Activated T-helper 2 cell treated with anti-CD3 and anti-CD28 coated beads, Interferon-gamma antibody, Interleukin-2, Interleukin-4, amounts not matched to agents 10 μg/mL and 5 μg/mL and 100 μg/mL, durations not matched to agents 14 hours and 24 hours and 36 hours (primary cell): ENCODE data around the gene MRM2. TPM values are rescaled to one million over a fixed set of nuclear protein-coding genes. Genes with fewer than 3 reads are reported as not detected.

ENCODE experiments used
- DNase-seq: peaks from one replicate; pipeline ENCODE4 v3.0.0; 2021; ENCODE audit warnings: low spot score
- H3K27ac Mint-ChIP-seq: one replicate; pipeline ENCODE4 v1.8.0; 2021; ENCODE audit warnings: mixed read lengths
- H3K27me3 Mint-ChIP-seq: one replicate; pipeline ENCODE4 v1.8.0; 2021; ENCODE audit warnings: low read depth, mixed read lengths
- H3K36me3 Mint-ChIP-seq: one replicate; pipeline ENCODE4 v1.8.0; 2021; ENCODE audit warnings: low read depth, mixed read lengths
- H3K4me1 Mint-ChIP-seq: one replicate; pipeline ENCODE4 v1.8.0; 2021; ENCODE audit warnings: low read depth, mixed read lengths
- H3K4me3 Mint-ChIP-seq: one replicate; pipeline ENCODE4 v1.8.0; 2021; ENCODE audit warnings: low read depth, mild to moderate bottlenecking, moderate library complexity, mixed read lengths
- H3K9me3 Mint-ChIP-seq: one replicate; pipeline ENCODE4 v1.8.0; 2021; ENCODE audit warnings: mixed read lengths
- intact Hi-C: fragments of 100-400 bp; cut with micrococcal nuclease; formaldehyde crosslinking; loops from one replicate; pipeline ENCODE4 v1.15.1; 2023
- total RNA-seq: library from RNA; stranded (reverse); gene quantifications from 2 replicates; pipeline ENCODE4 v1.2.3, GENCODE V29; 2022

MRM2 gene
- total RNA-seq = 40.0 and 40.5 TPM in 2 replicates

GRCh38 chr7:2241580-2242540 lies at the start of gene MRM2, which contains the start of gene NUDT1:
MRM2 (minus strand) TSS chr7:2242205; CDS start chr7:2242169, 36 bp downstream.
NUDT1 (plus strand) TSS chr7:2242226; CDS start chr7:2244575, 2,349 bp downstream.
- Mint-ChIP-seq H3K27me3 (no peaks in the 10 kb centered on the region), H3K4me3 (peak within 1 kb of the TSS; percentile 97), H3K9me3 (no peaks in the 10 kb centered on the region), H3K4me1 (peaks cover 22% of the 10 kb centered on the region), H3K27ac (peak within 1 kb of the TSS; percentile 95), H3K36me3 (peaks cover 42% of the 10 kb centered on the region)
- peak; percentile 71 for DNase-seq
- intact Hi-C loops = loop anchor here (1.0 to 10.0 kb wide), 3 partner anchors 10 to 667 kb away; partner anchors contain the start of genes MAD1L1, PSMG3 and SNX8

- Mint-ChIP-seq H3K36me3 (no peaks in the 10 kb centered on the region), H3K4me1 (no peaks in the 10 kb centered on the region), H3K27ac (no peak overlapping the region), H3K4me3 (no peak overlapping the region), H3K9me3 (no peaks in the 10 kb centered on the region), H3K27me3 (no peaks in the 10 kb centered on the region)
- DNase-seq = no peak
- intact Hi-C loops = no loop called here
Observed at GRCh38 chr7:2290877-2291276, 48.9 kb upstream of the MRM2 start.

GRCh38 chr7:2289621-2290020 lies 47.6 kb upstream of the MRM2 start:
- Mint-ChIP-seq H3K4me1 (no peaks in the 10 kb centered on the region), H3K9me3 (no peaks in the 10 kb centered on the region), H3K27ac (no peak overlapping the region), H3K27me3 (no peaks in the 10 kb centered on the region), H3K36me3 (no peaks in the 10 kb centered on the region), H3K4me3 (no peak overlapping the region)
- intact Hi-C loops = no loop called here
- DNase-seq = no peak

- Mint-ChIP-seq H3K9me3 (no peaks in the 10 kb centered on the region), H3K36me3 (no peaks in the 10 kb centered on the region), H3K27ac (no peak overlapping the region), H3K4me1 (no peaks in the 10 kb centered on the region), H3K4me3 (no peak overlapping the region), H3K27me3 (no peaks in the 10 kb centered on the region)
- DNase-seq = no peak
- intact Hi-C loops = no loop called here
Observed at GRCh38 chr7:2289111-2289586, 47.1 kb upstream of the MRM2 start.

- no peak overlapping the region for H3K4me3 Mint-ChIP-seq
- H3K9me3 Mint-ChIP-seq = no peaks in the 10 kb centered on the region
- no peaks in the 10 kb centered on the region for H3K4me1 Mint-ChIP-seq
- DNase-seq = no peak
- H3K27ac Mint-ChIP-seq = no peak overlapping the region
- no peaks in the 10 kb centered on the region for H3K27me3 Mint-ChIP-seq
- H3K36me3 Mint-ChIP-seq = no peaks in the 10 kb centered on the region
- intact Hi-C loops = no loop called here
Observed at GRCh38 chr7:2288503-2288902, 46.5 kb upstream of the MRM2 start.

- no peak overlapping the region for H3K4me3 Mint-ChIP-seq
- no peaks in the 10 kb centered on the region for H3K36me3 Mint-ChIP-seq
Observed at GRCh38 chr7:2287745-2288144, 45.7 kb upstream of the MRM2 start.

GRCh38 chr7:2283074-2283473 lies 41.1 kb upstream of the MRM2 start:
- Mint-ChIP-seq H3K27me3 (no peaks in the 10 kb centered on the region), H3K27ac (no peak overlapping the region), H3K9me3 (no peaks in the 10 kb centered on the region), H3K36me3 (no peaks in the 10 kb centered on the region), H3K4me1 (no peaks in the 10 kb centered on the region), H3K4me3 (no peak overlapping the region)
- intact Hi-C loops = no loop called here
- no peak for DNase-seq

More at GRCh38 chr7:2287745-2288144, 45.7 kb upstream of the MRM2 start:
- no peak for DNase-seq
- no peaks in the 10 kb centered on the region for H3K27me3 Mint-ChIP-seq
- intact Hi-C loops = no loop called here
- no peaks in the 10 kb centered on the region for H3K4me1 Mint-ChIP-seq
- no peaks in the 10 kb centered on the region for H3K9me3 Mint-ChIP-seq
- no peak overlapping the region for H3K27ac Mint-ChIP-seq

- no peaks in the 10 kb centered on the region for H3K4me1 Mint-ChIP-seq
Observed at GRCh38 chr7:2282185-2282751, 40.3 kb upstream of the MRM2 start.

GRCh38 chr7:2281541-2281940 lies 39.5 kb upstream of the MRM2 start:
- Mint-ChIP-seq H3K4me1 (no peaks in the 10 kb centered on the region), H3K9me3 (no peaks in the 10 kb centered on the region), H3K27me3 (no peaks in the 10 kb centered on the region), H3K4me3 (no peak overlapping the region), H3K36me3 (no peaks in the 10 kb centered on the region), H3K27ac (no peak overlapping the region)
- DNase-seq = no peak
- intact Hi-C loops = no loop called here

More at GRCh38 chr7:2282185-2282751, 40.3 kb upstream of the MRM2 start:
- no peak for DNase-seq
- Mint-ChIP-seq H3K27ac (no peak overlapping the region), H3K4me3 (no peak overlapping the region), H3K36me3 (no peaks in the 10 kb centered on the region), H3K9me3 (no peaks in the 10 kb centered on the region), H3K27me3 (no peaks in the 10 kb centered on the region)
- intact Hi-C loops = no loop called here

- intact Hi-C loops = no loop called here
- H3K9me3 Mint-ChIP-seq = no peaks in the 10 kb centered on the region
- H3K27me3 Mint-ChIP-seq = no peaks in the 10 kb centered on the region
- no peak overlapping the region for H3K4me3 Mint-ChIP-seq
- no peaks in the 10 kb centered on the region for H3K4me1 Mint-ChIP-seq
- H3K27ac Mint-ChIP-seq = no peak overlapping the region
- DNase-seq = no peak
- H3K36me3 Mint-ChIP-seq = no peaks in the 10 kb centered on the region
Observed at GRCh38 chr7:2280424-2280823, 38.4 kb upstream of the MRM2 start.

- Mint-ChIP-seq H3K27ac (no peak overlapping the region), H3K9me3 (no peaks in the 10 kb centered on the region), H3K36me3 (no peaks in the 10 kb centered on the region), H3K27me3 (no peaks in the 10 kb centered on the region), H3K4me3 (no peak overlapping the region), H3K4me1 (no peaks in the 10 kb centered on the region)
- intact Hi-C loops = no loop called here
- no peak for DNase-seq
Observed at GRCh38 chr7:2279896-2280295, 37.9 kb upstream of the MRM2 start.

GRCh38 chr7:2278026-2278425 lies 36.0 kb upstream of the MRM2 start:
- H3K36me3 Mint-ChIP-seq = no peaks in the 10 kb centered on the region
- H3K9me3 Mint-ChIP-seq = no peaks in the 10 kb centered on the region
- no peaks in the 10 kb centered on the region for H3K27me3 Mint-ChIP-seq
- DNase-seq = no peak
- no peak overlapping the region for H3K27ac Mint-ChIP-seq
- H3K4me3 Mint-ChIP-seq = no peak overlapping the region
- no peaks in the 10 kb centered on the region for H3K4me1 Mint-ChIP-seq
- intact Hi-C loops = no loop called here

GRCh38 chr7:2276107-2276506 lies 34.1 kb upstream of the MRM2 start:
- intact Hi-C loops = no loop called here
- Mint-ChIP-seq H3K4me1 (no peaks in the 10 kb centered on the region), H3K4me3 (no peak overlapping the region), H3K27ac (no peak overlapping the region), H3K27me3 (no peaks in the 10 kb centered on the region), H3K36me3 (no peaks in the 10 kb centered on the region), H3K9me3 (no peaks in the 10 kb centered on the region)
- DNase-seq = no peak
